ENCODE measurements around the gene TRANK1. TPM values are rescaled to one million over a fixed set of nuclear protein-coding genes. Genes with fewer than 3 reads are reported as not detected.
"Not testable (repeated sequence)": the region's sequence is repeated elsewhere in the genome, so short reads cannot be mapped to it uniquely, and the experiment has no call there.

The TRANK1 gene
- total RNA-seq, 2 donors from 2014 or later: 3.6 to 7.8 TPM

DNA sequence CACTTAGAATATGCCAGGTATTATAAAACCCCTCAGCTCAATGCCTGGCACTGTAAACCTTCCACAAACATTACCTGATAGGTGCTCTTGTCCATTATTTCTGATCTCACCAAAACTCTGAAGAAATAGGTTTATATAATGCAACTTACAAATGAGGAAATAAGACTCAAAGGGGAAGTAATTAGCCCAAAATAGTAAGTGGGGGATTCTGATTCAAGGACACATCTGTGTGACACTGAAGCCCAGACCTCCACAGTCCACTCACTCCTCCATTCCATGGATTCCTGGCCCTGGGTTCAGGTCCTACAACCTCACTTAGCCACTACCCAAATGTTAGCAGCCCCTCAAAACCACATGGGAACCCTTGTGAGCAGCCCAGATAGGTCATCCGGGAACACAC lies 49.9 kb downstream of the TRANK1 start:
- Histone ChIP-seq H3K9me3 (no peaks in the 10 kb centered on the region), H3K36me3 (replicated peaks in 1 of 2; ENCODE audit: insufficient read depth in 1 of 2, low read depth in 2 of 2) (no peaks in the 10 kb centered on the region), H3K27me3 (no peaks in the 10 kb centered on the region), H3K4me1 (no peaks in the 10 kb centered on the region), H3K4me3 (no peak overlapping the region), H3K27ac (no peak overlapping the region)
- WGBS, 2 donors: 87 to 91% methylated on average over 1 of the region's 1 CpG
- ATAC-seq: no peak
- intact Hi-C loops (cut with DNase I): no loop called here
- TF ChIP-seq, protein P1, sequence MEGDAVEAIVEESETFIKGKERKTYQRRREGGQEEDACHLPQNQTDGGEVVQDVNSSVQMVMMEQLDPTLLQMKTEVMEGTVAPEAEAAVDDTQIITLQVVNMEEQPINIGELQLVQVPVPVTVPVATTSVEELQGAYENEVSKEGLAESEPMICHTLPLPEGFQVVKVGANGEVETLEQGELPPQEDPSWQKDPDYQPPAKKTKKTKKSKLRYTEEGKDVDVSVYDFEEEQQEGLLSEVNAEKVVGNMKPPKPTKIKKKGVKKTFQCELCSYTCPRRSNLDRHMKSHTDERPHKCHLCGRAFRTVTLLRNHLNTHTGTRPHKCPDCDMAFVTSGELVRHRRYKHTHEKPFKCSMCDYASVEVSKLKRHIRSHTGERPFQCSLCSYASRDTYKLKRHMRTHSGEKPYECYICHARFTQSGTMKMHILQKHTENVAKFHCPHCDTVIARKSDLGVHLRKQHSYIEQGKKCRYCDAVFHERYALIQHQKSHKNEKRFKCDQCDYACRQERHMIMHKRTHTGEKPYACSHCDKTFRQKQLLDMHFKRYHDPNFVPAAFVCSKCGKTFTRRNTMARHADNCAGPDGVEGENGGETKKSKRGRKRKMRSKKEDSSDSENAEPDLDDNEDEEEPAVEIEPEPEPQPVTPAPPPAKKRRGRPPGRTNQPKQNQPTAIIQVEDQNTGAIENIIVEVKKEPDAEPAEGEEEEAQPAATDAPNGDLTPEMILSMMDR (IDR thresholded peaks at IDR 0.05): no peak
- no peak for TF ChIP-seq POLR2A (IDR thresholded peaks at IDR 0.05)
- no peak for DNase-seq

DNA sequence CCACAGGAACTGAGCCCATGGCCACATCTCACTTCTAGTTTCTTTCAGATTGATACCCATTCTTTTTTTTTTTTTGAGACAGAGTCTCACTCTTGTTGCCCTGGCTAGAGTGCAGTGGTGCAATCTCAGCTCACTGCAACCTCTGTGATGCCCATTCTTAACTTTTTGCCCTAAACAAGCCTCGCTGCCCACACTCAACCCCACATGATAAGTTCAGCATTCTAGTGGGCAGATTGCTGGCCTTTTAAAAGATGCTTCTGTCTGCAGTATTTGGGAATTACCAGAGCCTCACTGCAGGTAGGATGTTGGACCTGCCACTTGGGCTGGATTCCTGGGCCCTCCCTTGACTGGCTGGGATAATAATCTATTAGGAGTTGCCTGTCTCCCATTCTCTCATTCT lies 51.0 kb downstream of the TRANK1 start:
- DNase-seq (no peak), ATAC-seq (no peak)
- Histone ChIP-seq H3K9me3 (no peaks in the 10 kb centered on the region), H3K36me3 (replicated peaks in 1 of 2; ENCODE audit: insufficient read depth in 1 of 2, low read depth in 2 of 2) (no peaks in the 10 kb centered on the region), H3K27ac (no peak overlapping the region), H3K4me1 (no peaks in the 10 kb centered on the region), H3K27me3 (no peaks in the 10 kb centered on the region), H3K4me3 (no peak overlapping the region)
- no peak for TF ChIP-seq POLR2A (IDR thresholded peaks at IDR 0.05)
- TF ChIP-seq, protein P1 (IDR thresholded peaks at IDR 0.05): no peak
- intact Hi-C loops (cut with DNase I): no loop called here
- WGBS, 2 donors: 83 to 100% methylated on average over 1 of the region's 1 CpG

DNA sequence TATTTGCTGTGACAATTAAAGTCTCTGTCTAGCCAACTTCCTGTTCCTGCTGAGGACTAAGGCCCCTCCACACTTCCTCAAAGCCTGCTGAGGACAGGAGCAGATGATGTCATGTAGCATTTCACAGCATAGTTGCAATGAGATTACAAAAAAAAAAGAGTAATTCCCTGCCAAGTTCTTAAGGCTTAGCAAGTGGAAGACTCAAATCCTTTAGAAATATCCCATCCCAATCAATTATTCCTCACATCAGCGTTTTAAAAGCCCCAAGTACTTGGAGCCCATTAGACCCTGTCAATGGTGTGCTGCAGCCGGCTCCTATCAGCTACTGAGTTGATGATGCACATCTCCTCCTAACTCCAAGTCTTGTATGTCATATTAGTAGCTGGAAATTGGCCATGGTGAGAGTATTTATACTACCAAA lies 51.7 kb downstream of the TRANK1 start:
- Histone ChIP-seq H3K9me3 (no peaks in the 10 kb centered on the region), H3K27ac (peak overlapping the region in 1 of 4 donors; percentile 42), H3K4me3 (no peak overlapping the region), H3K36me3 (replicated peaks in 1 of 2; ENCODE audit: insufficient read depth in 1 of 2, low read depth in 2 of 2) (no peaks in the 10 kb centered on the region), H3K4me1 (no peaks in the 10 kb centered on the region), H3K27me3 (no peaks in the 10 kb centered on the region)
- intact Hi-C loops (cut with DNase I): no loop called here
- DNase-seq (peak in 2 of 4 donors; percentile 27 to 65), ATAC-seq (peak; percentile 81)
- WGBS, 2 donors: 75 to 83% methylated on average over 2 of the region's 2 CpGs
- TF ChIP-seq, protein P1 (IDR thresholded peaks at IDR 0.05): no peak
- TF ChIP-seq POLR2A (IDR thresholded peaks at IDR 0.05): no peak

DNA sequence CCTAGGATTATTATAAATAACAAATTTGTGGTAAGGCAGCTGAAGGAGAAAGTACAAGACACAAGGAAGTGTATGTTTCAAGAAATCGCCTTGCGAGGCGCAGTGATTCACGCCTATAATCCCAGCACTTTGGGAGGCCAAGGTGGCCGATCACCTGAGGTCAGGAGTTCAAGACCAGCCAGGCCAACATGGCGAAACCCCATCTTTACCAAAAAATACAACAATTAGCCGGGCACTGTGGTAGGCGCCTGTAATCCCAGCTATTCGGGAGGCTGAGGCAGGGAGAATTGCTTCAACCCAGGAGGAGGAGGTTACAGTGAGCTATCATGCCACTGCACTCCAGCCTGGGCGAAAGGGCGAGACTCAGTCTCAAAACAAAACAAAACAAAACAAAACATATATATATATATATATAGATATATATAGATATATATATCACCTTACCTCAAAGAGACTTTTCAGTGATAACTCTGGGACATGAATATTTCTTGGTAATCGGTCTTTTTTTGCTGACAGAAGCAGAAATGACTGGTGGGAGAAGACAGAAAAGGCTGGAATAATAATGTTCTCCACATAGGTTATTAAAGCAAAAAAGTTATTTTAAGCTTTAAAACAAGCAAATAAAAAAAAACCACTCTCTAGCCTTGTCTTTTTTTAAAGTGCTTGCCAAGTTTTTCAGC lies 52.3 kb downstream of the TRANK1 start:
- TF ChIP-seq, protein P1 (IDR thresholded peaks at IDR 0.05): no peak
- TF ChIP-seq POLR2A (IDR thresholded peaks at IDR 0.05): no peak
- H3K4me3 ChIP-seq: no peak overlapping the region
- WGBS, 2 donors: 84 to 89% methylated on average over 12 of the region's 12 CpGs
- intact Hi-C loops (cut with DNase I): no loop called here
- peak overlapping the region in 1 of 4 donors; percentile 42 for H3K27ac ChIP-seq
- no peak for ATAC-seq
- DNase-seq: no peak
- H3K4me1 ChIP-seq: no peaks in the 10 kb centered on the region
- no peaks in the 10 kb centered on the region for H3K36me3 ChIP-seq (replicated peaks in 1 of 2; ENCODE audit: insufficient read depth in 1 of 2, low read depth in 2 of 2)
- no peaks in the 10 kb centered on the region for H3K27me3 ChIP-seq
- H3K9me3 ChIP-seq: no peaks in the 10 kb centered on the region

DNA sequence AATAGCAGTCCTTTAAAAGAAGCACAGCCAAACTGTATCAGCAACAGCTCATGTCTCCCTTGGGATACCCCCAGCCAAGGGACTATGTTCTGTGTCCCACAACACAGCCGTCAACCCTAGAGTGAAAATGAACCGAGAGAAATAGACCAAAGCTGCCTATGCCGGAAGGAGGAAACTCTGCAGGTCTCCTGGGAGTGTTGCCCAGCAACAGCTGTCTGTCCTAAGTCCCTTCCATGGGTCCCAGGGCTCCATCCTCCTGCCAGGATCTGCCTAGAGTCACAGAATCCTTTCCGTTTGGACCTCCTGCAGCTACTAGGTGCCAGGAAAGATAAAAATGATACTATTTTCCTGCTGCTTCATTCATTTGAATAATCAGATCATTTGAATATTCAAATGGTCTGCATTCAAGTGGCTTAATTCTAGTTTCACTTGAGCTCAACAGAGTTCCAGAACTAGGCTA lies 53.1 kb downstream of the TRANK1 start:
- no peaks in the 10 kb centered on the region for H3K4me1 ChIP-seq
- no peak overlapping the region for H3K27ac ChIP-seq
- H3K9me3 ChIP-seq: no peaks in the 10 kb centered on the region
- no peaks in the 10 kb centered on the region for H3K36me3 ChIP-seq (replicated peaks in 1 of 2; ENCODE audit: insufficient read depth in 1 of 2, low read depth in 2 of 2)
- no peak for TF ChIP-seq POLR2A (IDR thresholded peaks at IDR 0.05)
- TF ChIP-seq, protein P1 (IDR thresholded peaks at IDR 0.05): no peak
- intact Hi-C loops (cut with DNase I): no loop called here
- ATAC-seq (no peak), DNase-seq (peak in 2 of 4 donors; percentile 18 to 25)
- no peaks in the 10 kb centered on the region for H3K27me3 ChIP-seq
- H3K4me3 ChIP-seq: no peak overlapping the region
- 65 to 84% methylated on average over 4 of the region's 4 CpGs for WGBS, 2 donors

DNA sequence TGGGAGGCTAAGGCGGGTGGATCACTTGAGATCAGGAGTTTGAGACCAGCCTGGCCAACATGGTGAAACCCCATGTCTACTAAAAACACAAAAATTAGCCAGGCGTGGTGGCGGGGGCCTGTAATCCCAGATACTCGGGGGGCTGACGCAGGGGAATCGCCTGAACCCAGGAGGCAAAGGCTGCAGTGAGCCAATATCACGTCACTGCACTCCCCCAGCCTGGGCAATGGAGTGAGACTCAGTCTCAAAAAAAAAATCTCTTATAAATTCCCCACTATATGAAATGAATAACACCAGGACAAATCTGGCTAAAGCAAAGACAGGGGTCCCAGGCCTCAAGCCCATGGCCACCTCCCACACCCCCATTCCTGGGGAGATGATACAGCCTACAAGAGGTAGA lies 53.8 kb downstream of the TRANK1 start:
- H3K9me3 ChIP-seq; H3K36me3 ChIP-seq (replicated peaks in 1 of 2; ENCODE audit: insufficient read depth in 1 of 2, low read depth in 2 of 2); DNase-seq; H3K27me3 ChIP-seq; H3K27ac ChIP-seq; ATAC-seq; H3K4me3 ChIP-seq; intact Hi-C loops (cut with DNase I); H3K4me1 ChIP-seq: not testable (repeated sequence)
- WGBS, 2 donors: 80 to 84% methylated on average over 7 of the region's 7 CpGs
